Activated naive CD4-positive, alpha-beta T cell treated with Interleukin-2 at 50 U/mL for 16 hours (primary cell): Measurements from ENCODE around the gene CASP3.
A peak's percentile ranks its signal among the peaks of the same experiment; 100 is the strongest.
"Not testable (repeated sequence)": the region's sequence is repeated elsewhere in the genome, so short reads cannot be mapped to it uniquely, and the experiment has no call there.

ENCODE experiments used
- DNase-seq: peaks from one replicate; pipeline ENCODE4 v3.0.0-alpha.2; 2020

Gene CASP3

DNA sequence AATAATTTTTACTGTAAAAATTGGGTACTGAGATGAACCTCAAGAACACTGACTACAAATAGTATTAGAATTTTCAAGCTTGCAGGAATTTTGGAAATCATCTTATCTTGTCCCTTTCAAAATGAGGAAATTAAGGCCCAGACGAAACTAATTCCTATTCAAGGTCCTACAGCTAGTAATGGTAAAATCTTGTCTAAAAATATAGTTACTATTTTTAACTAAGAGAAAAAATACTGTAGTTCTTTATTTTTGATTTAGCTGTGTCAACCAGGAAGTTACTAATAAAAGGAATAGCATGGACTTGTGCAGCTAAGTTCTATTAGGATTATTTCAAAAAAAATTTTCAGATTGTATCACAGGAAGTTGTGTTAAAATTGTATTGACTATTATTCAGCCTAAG is 13.0 kb upstream of the CASP3 start:
- no peak for DNase-seq

DNA sequence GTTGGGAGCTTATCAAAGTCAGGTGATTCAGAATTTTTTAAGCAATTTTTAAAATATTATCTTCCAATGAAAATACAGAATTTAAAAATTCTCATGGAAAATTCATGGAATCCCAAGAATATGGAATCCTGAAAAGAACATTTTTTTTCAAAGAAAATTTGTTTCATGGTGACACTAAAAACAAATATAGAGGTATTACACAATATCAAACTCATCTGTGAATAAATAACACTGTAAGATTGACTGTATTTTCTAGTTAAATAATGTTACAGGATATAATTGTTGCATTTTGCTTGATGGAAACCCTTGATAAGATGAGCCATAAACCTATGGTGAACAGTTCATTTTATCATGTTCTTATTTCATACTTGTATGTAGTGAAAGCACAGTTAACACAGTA is 11.7 kb upstream of the CASP3 start:
- DNase-seq = no peak

- DNase-seq = not testable (repeated sequence)
These were observed 8.6 kb upstream of the CASP3 start for GRCh38 chr4:184657820-184658219.

DNA sequence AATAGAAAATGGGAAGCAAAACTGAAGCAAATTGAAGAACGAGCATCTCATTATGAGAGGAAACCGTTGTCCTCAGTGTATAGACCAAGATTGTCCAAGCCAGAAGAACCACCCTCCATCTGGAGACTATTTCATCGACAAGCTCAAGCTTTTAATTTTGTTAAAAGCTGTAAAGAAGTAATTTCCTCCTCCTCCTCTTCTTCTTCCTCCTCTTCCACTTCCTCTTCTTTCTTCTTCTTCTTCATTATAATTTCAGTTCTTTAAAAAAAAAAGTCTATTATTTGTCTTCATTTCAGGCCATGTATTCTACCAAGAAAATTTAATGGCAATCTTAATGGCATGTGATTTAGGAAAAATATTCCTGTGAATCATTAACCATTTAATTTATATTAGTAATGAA is 7.9 kb upstream of the CASP3 start:
- DNase-seq = no peak

DNA sequence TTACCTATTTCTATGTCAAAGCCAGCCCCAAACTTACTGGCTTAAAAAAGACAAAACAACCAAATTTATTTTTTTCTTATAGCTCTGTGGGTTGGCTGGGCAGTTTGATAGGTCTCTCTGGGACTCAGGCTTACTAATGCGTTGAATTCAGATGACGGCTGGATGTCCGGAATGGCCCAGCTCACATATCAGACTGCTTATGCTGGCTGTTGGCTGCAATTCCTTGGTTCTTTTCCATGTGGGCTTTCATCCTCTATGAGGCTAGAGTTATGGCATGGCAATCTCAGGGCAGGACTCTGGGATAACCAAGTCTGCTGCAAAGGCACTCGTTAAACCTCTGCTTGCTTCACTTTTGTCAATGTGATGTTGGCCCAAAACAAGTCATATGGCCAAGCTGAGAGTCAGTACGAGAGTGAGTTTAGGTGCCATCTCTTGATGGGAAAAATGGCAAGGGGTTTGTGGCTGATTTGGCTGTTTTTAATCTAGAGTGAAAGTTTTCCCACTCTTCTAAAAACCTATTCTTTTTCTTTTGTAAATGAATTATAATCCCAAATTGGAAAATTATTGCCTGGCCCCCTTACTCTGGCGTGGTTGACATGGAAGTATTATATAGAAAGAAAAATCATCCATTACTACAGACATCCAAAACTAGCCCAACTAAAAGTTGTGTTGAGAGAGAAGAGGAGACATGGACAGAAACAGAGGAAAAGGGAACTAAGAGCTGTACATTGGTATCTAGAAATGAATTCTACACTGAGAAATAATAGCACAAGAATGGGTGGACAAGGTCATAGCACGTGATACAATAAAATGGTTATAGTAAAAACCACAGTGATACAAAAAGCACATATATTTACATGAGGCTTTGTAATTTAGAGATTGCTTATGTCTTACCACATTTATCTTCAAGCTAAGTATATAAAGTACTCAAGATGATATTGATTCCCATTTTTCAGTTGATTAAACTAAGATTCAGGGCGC is 6.9 kb upstream of the CASP3 start:
- DNase-seq = no peak

GRCh38 chr4:184653650-184654049 is 4.4 kb upstream of the CASP3 start:
- DNase-seq = no peak

DNA sequence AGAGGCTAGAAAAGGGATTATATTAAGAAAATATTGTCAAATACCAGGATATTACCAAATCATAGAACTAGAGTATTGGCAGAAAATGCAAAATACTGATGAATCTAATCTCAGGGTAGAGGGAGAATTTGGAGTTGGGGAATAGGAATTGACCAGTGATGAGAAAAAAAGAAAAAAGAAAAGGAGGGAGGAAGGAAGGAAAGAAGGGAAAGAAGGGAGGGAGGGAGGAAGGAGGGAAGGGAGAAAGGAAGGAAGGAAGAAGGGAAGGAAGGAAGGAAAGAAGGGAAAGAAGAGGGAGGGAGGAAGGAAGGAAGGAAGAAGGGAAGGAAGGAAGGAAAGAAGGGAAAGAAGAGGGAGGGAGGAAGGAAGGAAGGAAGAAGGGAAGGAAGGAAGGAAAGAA is 3.4 kb upstream of the CASP3 start:
- DNase-seq = not testable (repeated sequence)

DNA sequence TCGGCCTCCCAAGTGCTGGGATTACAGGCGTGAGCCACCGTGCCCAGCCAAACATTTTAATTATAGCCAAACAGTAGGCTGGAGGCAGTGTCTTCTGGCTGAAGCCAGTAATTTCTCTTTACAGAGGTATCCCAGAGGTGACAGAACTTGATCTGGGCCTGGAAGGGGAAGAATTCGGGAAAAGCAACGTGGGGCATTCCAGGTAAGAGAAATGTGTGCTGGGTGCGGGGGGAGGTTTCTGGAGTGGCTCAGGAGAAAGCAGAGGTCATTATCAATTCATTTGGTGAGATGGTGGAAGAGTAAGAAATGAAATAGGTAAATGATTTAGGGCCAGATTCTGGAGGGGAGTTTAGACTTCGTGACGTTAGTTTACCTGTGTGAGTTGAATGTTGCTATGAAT is 2.7 kb upstream of the CASP3 start:
- no peak for DNase-seq

DNA sequence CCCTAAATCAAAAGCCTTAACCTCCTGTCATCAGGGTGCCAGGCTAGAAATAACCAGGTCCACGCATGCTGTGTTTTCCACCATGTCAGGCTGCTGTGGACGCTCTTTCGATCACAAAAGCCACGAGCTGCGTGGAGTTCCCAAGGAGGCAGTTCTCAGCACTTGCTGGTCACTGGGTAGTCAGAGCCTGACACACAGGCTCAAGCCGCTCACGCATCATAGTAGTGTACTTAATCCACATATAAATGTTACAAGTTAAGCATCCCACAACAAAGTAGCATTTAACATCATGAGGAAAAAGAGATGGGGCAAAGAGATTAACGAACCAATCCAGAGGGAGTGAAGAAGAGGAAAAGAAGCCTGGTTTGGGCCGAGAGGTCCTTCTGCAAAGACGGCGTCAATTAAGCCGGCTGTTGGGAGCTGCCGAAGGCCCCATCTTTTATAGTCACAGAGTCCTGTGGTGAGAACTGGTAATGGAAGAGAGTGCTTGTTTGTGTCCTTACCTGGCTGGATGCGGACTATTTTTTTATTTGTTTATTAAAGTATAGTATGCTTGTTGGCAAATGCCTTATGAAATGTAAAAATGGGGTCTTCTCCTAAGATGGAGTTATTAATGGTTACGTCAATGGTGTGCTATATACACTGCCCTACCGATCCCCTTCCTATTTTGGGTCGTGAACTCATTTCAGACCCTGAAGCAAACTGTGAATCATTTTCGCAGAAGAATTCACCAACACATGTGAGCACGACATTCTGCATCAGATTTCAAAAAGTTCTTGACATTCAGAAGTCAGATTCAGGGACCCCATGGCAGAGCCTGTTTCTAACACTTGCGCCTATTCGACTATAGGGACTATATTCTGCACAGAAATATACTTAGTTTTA is 966 bp upstream of the CASP3 start:
- peak; percentile 3 for DNase-seq

GRCh38 chr4:184648313-184649025 is 778 bp downstream of the CASP3 start:
- peak; percentile 48 for DNase-seq

GRCh38 chr4:184648054-184648312 is 1.3 kb downstream of the CASP3 start:
- no peak for DNase-seq

DNA sequence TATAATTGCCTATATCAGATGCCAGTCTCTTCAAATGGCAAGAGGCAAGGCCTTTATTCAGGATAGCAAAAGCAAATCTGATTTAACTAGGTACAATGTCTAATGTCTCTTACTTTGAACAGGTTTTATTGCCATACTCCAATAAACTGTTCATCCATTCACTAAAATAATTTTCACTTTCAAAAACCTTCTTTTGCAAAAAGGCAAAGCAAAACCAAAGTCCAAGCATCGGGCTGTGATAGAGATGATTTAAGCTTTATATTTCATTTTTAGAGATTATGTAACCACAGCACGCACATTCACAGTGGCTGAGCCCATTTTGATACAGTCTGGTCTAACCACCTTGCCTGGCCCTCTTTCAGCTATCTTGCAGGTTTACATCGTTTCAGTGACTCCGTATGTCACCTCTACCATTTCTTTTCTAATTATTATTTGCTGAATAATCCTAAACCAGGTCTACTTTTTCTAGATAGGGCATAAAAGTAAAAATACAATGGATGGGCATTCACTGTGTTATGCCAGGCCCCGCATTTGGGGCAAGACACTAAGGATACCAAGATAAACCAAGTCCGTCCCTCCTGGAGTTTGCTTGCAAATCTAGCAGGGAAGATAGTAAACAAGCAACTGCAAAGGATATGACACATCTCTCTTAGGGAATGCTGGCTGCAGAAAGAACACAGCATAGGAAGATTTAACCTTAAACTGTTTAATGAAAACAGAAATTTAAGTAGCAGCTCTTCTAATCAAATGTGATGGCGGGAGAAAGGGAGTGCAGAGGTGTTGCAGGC is 1.8 kb downstream of the CASP3 start:
- DNase-seq = no peak

GRCh38 chr4:184645904-184646610 is 3.2 kb downstream of the CASP3 start:
- no peak for DNase-seq

DNA sequence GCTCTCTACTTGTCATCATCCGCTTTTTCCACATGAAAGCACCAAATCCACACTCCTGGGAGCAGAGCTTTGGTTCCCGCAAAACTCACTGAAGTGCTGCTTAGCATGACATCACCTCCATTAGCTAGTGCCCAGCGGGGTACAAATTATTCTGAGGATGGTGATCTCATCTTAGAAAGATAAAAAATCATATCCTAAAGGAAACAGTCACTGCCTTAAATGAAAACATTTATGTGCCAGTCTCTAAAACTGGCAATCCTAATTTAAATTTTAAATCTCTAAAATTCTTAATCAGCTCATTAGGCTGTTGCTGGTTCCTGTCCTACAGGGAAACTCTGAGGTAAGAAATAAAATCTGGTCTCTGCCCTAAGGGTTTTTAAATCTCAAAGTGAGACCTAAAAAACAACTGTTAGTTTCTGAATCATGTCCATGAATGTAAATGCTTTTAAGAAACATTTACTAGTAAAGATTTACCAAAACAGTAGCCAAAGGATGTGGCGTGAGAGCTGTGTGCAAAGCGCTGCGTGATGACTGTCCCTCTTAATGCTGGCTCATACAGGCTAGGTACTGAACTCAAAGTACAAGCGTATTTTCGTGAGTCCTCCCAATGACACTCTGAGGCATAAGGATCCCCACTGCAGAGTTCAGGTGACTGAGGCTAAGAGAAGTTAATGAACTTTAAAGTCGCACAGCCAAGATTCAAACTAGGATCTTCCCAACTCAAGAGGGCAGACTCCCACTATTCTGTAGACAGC is 4.5 kb downstream of the CASP3 start:
- DNase-seq = no peak

GRCh38 chr4:184643731-184644130 is 5.5 kb downstream of the CASP3 start:
- DNase-seq = no peak

DNA sequence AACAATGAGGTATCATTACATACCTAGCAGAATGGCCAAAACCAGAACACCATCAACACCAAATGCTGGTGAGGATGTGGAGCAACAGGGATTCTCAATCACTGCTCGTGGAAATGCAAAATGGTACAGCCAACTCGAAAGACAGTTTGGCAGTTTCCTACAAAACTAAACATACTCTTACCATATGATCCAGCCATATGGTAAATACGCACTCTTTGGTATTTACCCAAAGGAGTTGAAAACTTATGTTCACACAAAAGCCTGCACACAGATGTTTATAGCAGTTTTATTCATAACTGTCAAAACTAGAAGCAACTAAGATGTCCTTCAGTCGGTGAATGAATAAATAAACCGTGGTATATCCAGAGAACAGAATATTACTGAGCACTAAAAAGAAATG is 7.8 kb downstream of the CASP3 start:
- no peak for DNase-seq

DNA sequence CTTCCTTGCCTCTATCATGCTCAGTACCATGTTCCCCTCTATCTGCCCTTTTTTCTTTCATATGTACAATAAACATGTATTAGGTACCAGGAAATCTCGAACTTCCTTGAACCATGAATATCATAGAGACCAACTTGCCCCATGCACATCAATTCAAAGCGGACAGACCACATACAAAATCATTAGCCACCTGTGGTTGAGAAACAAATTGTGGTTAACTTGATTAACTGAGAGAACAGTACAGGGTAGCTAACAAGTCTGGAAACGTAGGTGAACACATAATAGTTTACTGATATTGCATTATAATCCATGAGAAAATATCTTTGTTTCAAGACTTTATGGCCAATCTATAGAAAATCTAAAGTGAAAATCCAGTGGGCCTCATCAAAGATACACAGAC is 8.2 kb downstream of the CASP3 start:
- DNase-seq = no peak

DNA sequence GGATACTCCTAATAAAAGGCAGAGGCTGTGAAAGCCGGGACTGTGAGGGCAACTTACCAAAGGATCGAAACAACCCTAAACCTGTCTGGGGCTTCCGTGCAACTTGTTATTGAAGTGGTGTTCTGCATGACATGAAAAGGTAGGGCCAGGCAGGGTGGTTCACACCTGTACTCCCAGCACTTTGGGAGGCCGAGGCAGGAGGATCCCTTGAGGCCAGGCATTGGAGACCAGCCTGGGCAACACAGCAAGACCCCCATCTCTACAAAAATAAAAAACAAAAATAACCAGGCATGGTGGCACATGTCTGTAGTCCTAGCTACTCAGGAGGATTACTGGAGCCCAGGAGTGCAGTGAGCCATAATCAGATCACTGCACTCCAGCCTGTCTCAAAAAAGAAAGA is 12.3 kb downstream of the CASP3 start:
- no peak for DNase-seq

DNA sequence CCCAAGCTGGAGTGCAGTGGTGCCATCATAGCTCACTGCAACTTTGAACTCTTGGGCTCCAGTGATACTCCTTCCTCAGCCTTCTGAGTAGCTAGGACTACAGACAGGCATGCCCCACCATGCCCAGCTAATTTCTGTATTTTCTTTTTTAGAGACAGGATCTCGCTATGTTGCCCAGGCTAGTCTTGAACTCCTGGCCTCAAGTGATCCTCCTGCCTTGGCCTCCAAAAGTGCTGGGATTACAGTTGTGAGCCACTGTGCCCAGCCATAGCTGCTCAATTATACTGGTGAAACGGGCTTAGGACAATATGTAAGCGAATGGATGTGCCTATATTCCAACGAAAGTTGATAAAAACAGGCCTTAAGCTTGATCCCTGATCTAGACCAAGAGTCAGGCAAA is 13.1 kb downstream of the CASP3 start:
- no peak for DNase-seq

DNA sequence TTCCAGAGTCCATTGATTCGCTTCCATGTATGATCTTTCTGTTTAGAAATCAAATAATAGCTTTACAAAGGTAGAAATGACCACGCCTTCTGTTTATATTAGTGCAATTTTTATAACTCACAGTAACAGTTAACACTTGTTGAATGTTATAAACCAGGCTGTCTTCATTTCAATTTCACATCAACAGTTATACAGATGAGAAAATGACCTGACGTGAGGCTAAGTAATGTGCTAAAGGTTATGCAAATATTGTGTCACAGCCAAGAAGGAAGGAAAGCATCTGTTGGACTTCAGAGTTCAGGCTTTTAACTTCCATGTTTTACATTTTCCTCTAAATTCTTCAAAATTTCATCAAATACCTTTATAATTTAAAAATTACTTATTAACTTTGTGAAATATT is 13.9 kb downstream of the CASP3 start:
- no peak for DNase-seq

- DNase-seq = no peak
These were observed 16.4 kb downstream of the CASP3 start for GRCh38 chr4:184632842-184633241.
